ENCODE measurements around the gene PHF5A. TPM values are rescaled to one million over a fixed set of nuclear protein-coding genes. Genes with fewer than 3 reads are reported as not detected.

PHF5A gene
- total and polyA plus RNA-seq, 2 donors (not counting 3 experiments of a cell fraction or from before 2014, with no cell fraction given) = 61.1 to 63.7 TPM

DNA sequence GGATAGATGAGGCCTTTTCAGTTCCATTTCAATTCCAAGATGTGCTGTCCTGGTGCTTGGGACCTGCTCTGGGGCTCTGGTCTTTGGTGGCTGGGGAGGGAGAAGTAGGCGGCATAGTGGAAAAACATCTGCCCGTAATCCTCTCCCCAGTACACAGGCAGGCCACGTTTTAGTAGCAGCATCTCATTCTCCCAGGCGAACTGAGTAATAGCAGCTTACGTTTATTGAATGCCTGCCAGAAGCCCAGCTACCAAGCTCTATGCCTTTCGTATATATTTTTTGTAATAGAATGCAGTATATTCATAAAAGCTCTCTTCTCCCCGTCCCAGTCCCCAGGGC is 11.9 kb upstream of the PHF5A start:
- Histone ChIP-seq H3K9me1 (replicated peaks; ENCODE audit: control insufficient read depth, extremely low read depth, insufficient read depth, low read length) (no peaks in the 10 kb centered on the region), H4K20me1 (replicated peaks; ENCODE audit: control insufficient read depth, extremely low read depth, insufficient read depth, low read length) (no peaks in the 10 kb centered on the region), H3K27me3 (ENCODE audit: control insufficient read depth in 2 of 2, insufficient read depth in 2 of 2, low read length in 2 of 2) (no peaks in the 10 kb centered on the region), H3K4me2 (ENCODE audit: insufficient read depth, low read length) (no peak overlapping the region), H2AFZ (ENCODE audit: low read depth, low read length) (no peak overlapping the region), H3K4me3 (replicated peaks in 1 of 3; ENCODE audit: insufficient read depth in 1 of 3, low read depth in 1 of 3, low read length in 3 of 3) (no peak overlapping the region), H3K27ac (ENCODE audit: insufficient read depth, low read depth, low read length) (no peak overlapping the region), H3K79me2 (ENCODE audit: control insufficient read depth, insufficient read depth, low read length) (peaks cover 65% of the 10 kb centered on the region), H3K36me3 (ENCODE audit: control insufficient read depth in 2 of 2, extremely low read depth in 1 of 2, insufficient read depth in 2 of 2, low read length in 2 of 2) (no peaks in the 10 kb centered on the region), H3K9me3 (replicated peaks; ENCODE audit: control insufficient read depth, insufficient read depth, low read length) (no peaks in the 10 kb centered on the region), H3K4me1 (ENCODE audit: control insufficient read depth, extremely low read depth, insufficient read depth, low read length) (no peaks in the 10 kb centered on the region), H3K9ac (replicated peaks; ENCODE audit: extremely low read depth, insufficient read depth, low read length) (no peak overlapping the region)
- intact Hi-C loops (cut with micrococcal nuclease) (no loop called here), dilution Hi-C loops (cut with MboI; ENCODE audit: extremely low pct_ligation_motif_present, low sequenced_read_pairs) (no loop called here)
- no peak for FAIRE-seq
- DNase-seq (ENCODE audit: low read depth, low spot score) = no peak
- ChIA-PET CTCF (interaction anchor here (1.6 kb wide), 2 partner anchors 19 to 37 kb away, joined by 4 to 8 read pairs; no protein-coding TSS in a partner anchor), POLR2A (no interaction called here)
- BruUV-seq (replicated peaks) = no TSS peak
- no peak for TF ChIP-seq MYC (IDR thresholded peaks at IDR 0.05; ENCODE audit: low read depth, low read length)
- no peak for TF ChIP-seq GATA2 (IDR thresholded peaks at IDR 0.05; ENCODE audit: insufficient read depth, insufficient read length, low read depth, low read length)
- TF ChIP-seq EZH2 (IDR thresholded peaks at IDR 0.05; ENCODE audit: borderline replicate concordance, low read depth, low read length, severe bottlenecking) = no peak
- no peak for TF ChIP-seq JUN (IDR thresholded peaks at IDR 0.05; ENCODE audit: borderline replicate concordance, insufficient read depth, insufficient read length, low read depth)
- TF ChIP-seq, protein P1, sequence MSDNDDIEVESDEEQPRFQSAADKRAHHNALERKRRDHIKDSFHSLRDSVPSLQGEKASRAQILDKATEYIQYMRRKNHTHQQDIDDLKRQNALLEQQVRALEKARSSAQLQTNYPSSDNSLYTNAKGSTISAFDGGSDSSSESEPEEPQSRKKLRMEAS (IDR thresholded peaks at IDR 0.05; ENCODE audit: insufficient read depth, insufficient read length) = no peak
- TF ChIP-seq, protein P2, sequence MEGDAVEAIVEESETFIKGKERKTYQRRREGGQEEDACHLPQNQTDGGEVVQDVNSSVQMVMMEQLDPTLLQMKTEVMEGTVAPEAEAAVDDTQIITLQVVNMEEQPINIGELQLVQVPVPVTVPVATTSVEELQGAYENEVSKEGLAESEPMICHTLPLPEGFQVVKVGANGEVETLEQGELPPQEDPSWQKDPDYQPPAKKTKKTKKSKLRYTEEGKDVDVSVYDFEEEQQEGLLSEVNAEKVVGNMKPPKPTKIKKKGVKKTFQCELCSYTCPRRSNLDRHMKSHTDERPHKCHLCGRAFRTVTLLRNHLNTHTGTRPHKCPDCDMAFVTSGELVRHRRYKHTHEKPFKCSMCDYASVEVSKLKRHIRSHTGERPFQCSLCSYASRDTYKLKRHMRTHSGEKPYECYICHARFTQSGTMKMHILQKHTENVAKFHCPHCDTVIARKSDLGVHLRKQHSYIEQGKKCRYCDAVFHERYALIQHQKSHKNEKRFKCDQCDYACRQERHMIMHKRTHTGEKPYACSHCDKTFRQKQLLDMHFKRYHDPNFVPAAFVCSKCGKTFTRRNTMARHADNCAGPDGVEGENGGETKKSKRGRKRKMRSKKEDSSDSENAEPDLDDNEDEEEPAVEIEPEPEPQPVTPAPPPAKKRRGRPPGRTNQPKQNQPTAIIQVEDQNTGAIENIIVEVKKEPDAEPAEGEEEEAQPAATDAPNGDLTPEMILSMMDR (IDR thresholded peaks at IDR 0.05; ENCODE audit: extremely low read depth in 1 of 2, insufficient read depth in 1 of 2, low read depth in 1 of 2, low read length in 2 of 2) = no peak

All from endothelial cell of umbilical vein (primary cell).